NK-92 (cell line): Measurements from ENCODE around the gene ATG9B.

Experiments used
- DNase-seq: peaks from one replicate; lab custom pipeline; 2025; ENCODE audit not compliant: unreplicated experiment; lab: John Stamatoyannopoulos, UW

Gene ATG9B

GRCh38 chr7:151006590-151007300 is 17.5 kb downstream of the ATG9B start:
- DNase-seq = no peak

DNA sequence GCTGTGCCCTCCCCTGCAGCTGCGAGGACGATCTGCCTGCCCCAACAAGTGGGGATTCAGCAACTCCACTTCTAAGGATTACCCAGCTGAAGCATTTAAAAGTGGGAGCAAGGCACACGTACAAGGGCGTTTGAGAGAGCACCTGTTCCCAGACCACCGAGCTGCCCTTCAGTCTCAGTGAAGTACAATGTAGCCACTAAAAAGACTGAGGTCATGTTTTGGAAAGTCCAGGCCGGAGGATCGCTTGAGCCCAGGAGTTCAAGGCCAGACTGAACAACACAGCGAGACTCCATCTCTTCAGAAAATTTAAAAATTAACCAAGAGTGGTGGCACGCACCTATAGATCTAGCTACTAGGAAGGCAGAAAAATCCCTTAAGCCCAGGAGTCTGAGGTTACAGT is 18.7 kb downstream of the ATG9B start:
- no peak for DNase-seq

DNA sequence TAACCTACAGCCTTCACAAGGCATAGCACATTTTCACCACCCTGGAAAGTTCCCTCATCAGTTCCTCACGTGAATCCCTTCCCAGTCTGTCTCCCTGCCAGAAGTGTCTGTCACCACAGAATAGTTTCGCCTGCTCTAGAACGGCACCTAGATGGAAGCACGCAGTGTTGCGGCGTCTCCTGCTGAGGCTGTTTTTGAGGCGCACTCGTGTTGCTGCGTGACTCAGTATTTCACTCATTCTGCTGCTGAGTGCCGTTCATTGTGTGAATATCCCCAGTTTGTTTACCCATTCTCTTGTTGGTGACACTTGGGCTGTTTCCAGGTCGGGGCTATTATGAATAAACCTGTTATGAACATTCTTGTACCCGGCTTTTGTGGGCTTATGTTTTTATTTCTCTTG is 20.7 kb downstream of the ATG9B start:
- DNase-seq = no peak

DNA sequence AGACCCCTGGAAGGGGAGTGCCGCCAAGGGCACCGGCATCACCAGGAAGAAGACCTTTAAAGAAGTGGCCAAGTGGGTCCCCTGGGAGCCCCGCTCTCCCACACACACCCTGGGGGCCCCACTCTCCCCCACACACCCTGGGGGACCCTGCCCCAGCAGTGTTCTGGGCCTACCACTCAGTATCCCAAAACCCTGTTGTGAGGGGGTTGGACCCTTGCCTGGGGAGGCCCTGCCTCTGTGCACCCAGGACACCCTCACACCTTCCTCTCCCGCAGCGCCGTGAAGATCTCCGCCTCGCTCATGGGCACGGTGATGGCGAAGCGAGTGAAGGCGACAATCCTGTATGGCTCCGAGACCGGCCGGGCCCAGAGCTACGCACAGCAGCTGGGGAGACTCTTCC is 22.7 kb downstream of the ATG9B start:
- DNase-seq = no peak

GRCh38 chr7:151000897-151001495 is 23.3 kb downstream of the ATG9B start:
- no peak for DNase-seq

GRCh38 chr7:150999497-151000230 is 24.6 kb downstream of the ATG9B start:
- DNase-seq = no peak

DNA sequence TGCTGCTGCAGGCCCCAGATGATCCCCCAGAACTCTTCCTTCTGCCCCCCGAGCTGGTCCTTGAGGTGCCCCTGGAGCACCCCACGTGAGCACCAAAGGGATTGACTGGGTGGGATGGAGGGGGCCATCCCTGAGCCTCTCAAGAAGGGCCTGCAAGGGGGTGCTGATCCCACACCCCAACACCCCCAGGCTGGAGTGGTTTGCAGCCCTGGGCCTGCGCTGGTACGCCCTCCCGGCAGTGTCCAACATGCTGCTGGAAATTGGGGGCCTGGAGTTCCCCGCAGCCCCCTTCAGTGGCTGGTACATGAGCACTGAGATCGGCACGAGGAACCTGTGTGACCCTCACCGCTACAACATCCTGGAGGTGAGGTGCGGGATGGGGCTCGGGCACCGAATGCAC is 25.3 kb downstream of the ATG9B start:
- DNase-seq = no peak

- no peak for DNase-seq
Measured at GRCh38 chr7:150998341-150998740, 26.0 kb downstream of the ATG9B start.

- DNase-seq = no peak
Measured at GRCh38 chr7:150997817-150998216, 26.5 kb downstream of the ATG9B start.

DNA sequence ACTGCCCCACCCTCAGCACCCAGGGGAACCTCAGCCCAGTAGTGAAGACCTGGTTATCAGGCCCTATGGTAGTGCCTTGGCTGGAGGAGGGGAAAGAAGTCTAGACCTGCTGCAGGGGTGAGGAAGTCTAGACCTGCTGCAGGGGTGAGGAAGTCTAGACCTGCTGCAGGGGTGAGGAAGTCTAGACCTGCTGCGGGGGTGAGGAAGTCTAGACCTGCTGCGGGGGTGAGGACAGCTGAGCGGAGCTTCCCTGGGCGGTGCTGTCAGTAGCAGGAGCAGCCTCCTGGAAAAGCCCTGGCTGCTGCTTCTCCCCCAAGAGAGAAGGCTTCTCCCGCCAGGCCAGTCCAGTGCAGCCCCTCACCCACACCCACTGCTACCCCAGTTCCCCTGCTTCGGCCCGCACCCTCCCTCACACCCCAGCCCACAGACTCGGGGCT is 27.2 kb downstream of the ATG9B start:
- DNase-seq = no peak

GRCh38 chr7:150996376-150997074 is 27.8 kb downstream of the ATG9B start:
- DNase-seq = no peak

DNA sequence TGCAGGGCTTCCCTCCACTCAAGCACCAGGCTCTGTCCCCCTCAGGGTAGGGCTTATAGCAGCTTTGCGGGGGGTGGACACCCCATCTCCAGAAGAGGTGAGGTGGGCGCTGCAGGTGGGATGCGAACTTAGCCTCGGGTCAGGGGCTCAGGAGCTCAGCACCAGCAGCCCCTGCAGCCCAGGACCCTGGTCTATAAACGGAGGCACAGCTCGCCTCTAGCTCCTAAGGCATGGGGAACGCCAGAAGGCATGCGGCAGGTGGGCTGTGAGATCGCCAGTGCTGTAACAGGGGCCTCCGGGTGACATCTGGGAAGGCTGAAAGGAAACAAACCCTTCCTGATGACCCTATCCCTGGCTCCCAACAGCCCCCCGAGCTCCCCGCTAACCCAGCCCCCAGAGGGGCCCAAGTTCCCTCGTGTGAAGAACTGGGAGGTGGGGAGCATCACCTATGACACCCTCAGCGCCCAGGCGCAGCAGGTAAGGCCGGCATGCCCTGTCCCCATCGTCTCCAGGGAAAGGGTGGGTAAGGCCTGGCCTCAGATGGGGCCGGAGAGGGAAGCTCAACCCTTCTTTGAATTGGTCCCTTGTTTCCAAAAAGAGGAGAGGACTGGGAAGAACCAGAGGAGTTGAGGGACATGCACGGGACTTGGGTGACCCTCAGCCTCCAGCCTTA is 29.3 kb downstream of the ATG9B start:
- DNase-seq = no peak

- no peak for DNase-seq
Measured at GRCh38 chr7:150994141-150994837, 30.0 kb downstream of the ATG9B start.

DNA sequence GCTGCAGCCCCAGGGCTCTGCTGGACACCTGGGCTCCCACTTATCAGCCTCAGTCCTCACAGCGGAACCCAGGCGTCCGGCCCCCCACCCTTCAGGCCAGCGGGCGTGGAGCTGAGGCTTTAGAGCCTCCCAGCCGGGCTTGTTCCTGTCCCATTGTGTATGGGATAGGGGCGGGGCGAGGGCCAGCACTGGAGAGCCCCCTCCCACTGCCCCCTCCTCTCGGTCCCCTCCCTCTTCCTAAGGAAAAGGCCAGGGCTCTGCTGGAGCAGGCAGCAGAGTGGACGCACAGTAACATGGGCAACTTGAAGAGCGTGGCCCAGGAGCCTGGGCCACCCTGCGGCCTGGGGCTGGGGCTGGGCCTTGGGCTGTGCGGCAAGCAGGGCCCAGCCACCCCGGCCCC is 30.8 kb downstream of the ATG9B start:
- no peak for DNase-seq

DNA sequence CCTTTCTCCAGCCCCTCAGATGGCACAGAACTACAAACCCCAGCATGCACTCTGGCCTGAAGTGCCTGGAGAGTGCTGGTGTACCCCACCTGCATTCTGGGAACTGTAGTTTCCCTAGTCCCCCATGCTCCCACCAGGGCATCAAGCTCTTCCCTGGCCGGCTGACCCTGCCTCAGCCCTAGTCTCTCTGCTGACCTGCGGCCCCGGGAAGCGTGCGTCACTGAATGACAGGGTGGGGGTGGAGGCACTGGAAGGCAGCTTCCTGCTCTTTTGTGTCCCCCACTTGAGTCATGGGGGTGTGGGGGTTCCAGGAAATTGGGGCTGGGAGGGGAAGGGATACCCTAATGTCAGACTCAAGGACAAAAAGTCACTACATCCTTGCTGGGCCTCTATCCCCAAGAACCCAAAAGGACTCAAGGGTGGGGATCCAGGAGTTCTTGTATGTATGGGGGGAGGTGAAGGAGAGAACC is 31.4 kb downstream of the ATG9B start:
- DNase-seq = no peak

DNA sequence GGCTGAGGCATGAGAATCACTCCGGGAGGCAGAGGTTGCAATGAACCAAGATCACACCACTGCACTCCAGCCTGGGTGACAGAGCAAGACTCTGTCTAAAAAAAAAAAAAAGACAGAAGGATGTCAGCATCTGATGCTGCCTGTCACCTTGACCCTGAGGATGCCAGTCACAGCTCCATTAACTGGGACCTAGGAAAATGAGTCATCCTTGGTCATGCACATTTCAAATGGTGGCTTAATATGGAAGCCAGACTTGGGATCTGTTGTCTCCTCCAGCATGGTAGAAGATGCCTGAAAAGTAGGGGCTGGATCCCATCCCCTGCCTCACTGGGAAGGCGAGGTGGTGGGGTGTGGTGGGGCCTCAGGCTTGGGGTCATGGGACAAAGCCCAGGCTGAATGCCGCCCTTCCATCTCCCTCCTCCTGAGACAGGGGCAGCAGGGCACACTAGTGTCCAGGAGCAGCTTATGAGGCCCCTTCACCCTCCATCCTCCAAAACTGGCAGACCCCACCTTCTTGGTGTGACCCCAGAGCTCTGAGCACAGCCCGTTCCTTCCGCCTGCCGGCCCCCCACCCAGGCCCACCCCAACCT is 32.1 kb downstream of the ATG9B start:
- no peak for DNase-seq

DNA sequence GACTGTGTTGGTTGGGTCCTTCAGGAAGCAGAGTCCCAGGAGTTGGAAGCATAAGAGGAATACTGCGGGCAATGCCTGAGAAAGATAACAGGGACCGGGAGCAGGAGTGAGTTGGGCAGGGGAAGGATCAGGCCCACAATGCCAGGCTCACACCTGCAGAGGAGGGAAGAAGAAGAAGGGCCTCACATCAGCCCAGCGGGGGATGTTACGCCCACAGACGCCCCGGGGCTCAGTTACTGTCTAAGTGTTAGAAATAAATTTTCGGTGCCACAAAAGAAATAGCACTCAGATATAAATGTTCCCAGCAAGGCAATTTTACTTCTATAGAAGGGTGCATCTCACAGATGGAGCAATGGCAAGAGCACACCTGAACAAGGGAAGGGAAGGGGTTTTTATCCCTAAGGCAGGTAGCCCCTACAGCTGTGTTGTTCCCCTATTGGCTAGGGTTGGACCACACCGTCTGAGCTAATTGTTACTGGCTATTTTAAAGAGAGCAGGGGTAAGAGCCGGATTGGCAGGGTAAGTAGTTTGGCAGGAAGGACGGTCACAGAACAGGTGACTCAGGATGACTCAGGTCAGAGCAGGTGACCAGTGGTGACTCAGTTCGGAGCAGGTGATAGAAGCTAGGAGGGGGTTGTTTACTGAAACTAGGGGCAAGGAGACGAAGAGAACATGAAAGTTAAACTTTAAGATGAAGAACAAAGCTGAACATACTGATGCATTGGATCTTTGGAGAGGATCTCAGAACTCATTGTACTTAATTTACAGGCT is 33.7 kb downstream of the ATG9B start, which contains the start of gene NOS3:
TSS of gene NOS3 (plus strand) at position 602 of the 771 bp plus-strand sequence. CDS start 2,787 bp downstream, outside the sequence.
- DNase-seq = no peak

DNA sequence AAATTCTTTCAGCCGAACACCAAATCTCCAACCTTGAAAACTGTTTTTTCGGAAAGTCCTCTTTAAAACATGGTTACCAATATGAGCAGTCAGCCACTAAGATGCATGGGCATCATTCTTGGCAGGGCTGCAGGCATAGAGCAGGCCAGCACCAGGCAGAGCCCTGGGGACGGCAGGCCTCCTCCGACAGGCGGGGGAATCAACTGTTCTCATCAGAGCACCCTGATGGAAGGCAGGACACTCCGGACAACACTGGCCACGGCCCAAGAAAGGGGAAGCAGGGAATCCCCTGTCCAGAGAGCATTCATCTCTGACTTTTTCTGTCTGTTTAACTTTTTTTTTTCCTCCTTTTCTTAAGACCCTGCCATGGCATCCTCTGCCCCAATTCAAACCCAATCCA is 34.8 kb downstream of the ATG9B start:
- no peak for DNase-seq
